ENCODE measurements around the gene WFDC10B.

- TF ChIP-seq POLR2A (IDR thresholded peaks at IDR 0.05) = no peak
- TF ChIP-seq CTCF (IDR thresholded peaks at IDR 0.05) = no peak
Measured at GRCh38 chr20:45649312-45649863, 55.4 kb downstream of the WFDC10B start.

Data from ovary (tissue), 3 donors.